SK-N-SH treated with all-trans-retinoic acid at 6 μM for 48 hours (cell line): ENCODE data around the gene FUT3.
"Not testable (repeated sequence)": the region's sequence is repeated elsewhere in the genome, so short reads cannot be mapped to it uniquely, and the experiment has no call there.

Experiments used
- ATAC-seq: fragments of 200-7000 bp; cut with Tn5 transposase; 3 replicates; pipeline ENCODE4 v1.9.1; 2020; ENCODE audit warnings: mild to moderate bottlenecking, moderate library complexity
- ARNTL ChIP-seq: fragments of 450-650 bp; formaldehyde crosslinking; IDR thresholded peaks from 2 replicates; pipeline ENCODE4 v1.5.0; 2020; ENCODE audit warnings: low read depth, mild to moderate bottlenecking, moderate library complexity, borderline replicate concordance
- CSDC2 ChIP-seq: fragments of 250-450 bp; sonication (Bioruptor Pico); IDR thresholded peaks from 2 replicates; pipeline ENCODE4 v1.5.0; 2020; ENCODE audit warnings: mild to moderate bottlenecking, moderate library complexity
- ESRRG ChIP-seq: fragments of 250-450 bp; sonication (Bioruptor Pico); IDR thresholded peaks from 2 replicates; pipeline ENCODE4 v1.6.1; 2021; ENCODE audit warnings: mild to moderate bottlenecking
- GLIS3 ChIP-seq: fragments of 250-450 bp; sonication (Bioruptor Pico); IDR thresholded peaks from 2 replicates; pipeline ENCODE4 v1.5.0; 2020; ENCODE audit warnings: mild to moderate bottlenecking, moderate library complexity
- ISL1 ChIP-seq: fragments of 250-450 bp; sonication (Bioruptor Pico); IDR thresholded peaks from 2 replicates; pipeline ENCODE4 v2.1.2; 2022; ENCODE audit warnings: mild to moderate bottlenecking, moderate library complexity
- RARB ChIP-seq: fragments of 250-450 bp; sonication (Bioruptor Pico); IDR thresholded peaks from 2 replicates; pipeline ENCODE4 v1.8.0; 2021; ENCODE audit warnings: mild to moderate bottlenecking, moderate library complexity
- SNAI2 ChIP-seq: fragments of 250-450 bp; sonication (Bioruptor Pico); IDR thresholded peaks from 2 replicates; pipeline ENCODE4 v1.5.0; 2020; ENCODE audit warnings: mild to moderate bottlenecking, moderate library complexity
- TCF4 ChIP-seq: fragments of 250-450 bp; sonication (Bioruptor Pico); IDR thresholded peaks from 2 replicates; pipeline ENCODE4 v1.8.0; 2021; ENCODE audit warnings: mild to moderate bottlenecking, moderate library complexity, borderline replicate concordance
- TOX ChIP-seq: fragments of 250-450 bp; sonication (Bioruptor Pico); IDR thresholded peaks from 2 replicates; pipeline ENCODE4 v1.8.0; 2021; ENCODE audit warnings: mild to moderate bottlenecking, moderate library complexity, borderline replicate concordance
- ZC3H10 ChIP-seq: fragments of 250-450 bp; sonication (Bioruptor Pico); IDR thresholded peaks from 2 replicates; pipeline ENCODE4 v1.5.1; 2021; ENCODE audit warnings: mild to moderate bottlenecking, moderate library complexity
- ZFP3 ChIP-seq: fragments of 250-450 bp; sonication (Bioruptor Pico); IDR thresholded peaks from 2 replicates; pipeline ENCODE4 v1.5.0; 2020; ENCODE audit warnings: mild to moderate bottlenecking, moderate library complexity
- ZFP30 ChIP-seq: fragments of 450-650 bp; formaldehyde crosslinking; IDR thresholded peaks from 2 replicates; pipeline ENCODE4 v1.5.0; 2022; ENCODE audit warnings: mild to moderate bottlenecking, moderate library complexity
- ZNF565 ChIP-seq: fragments of 450-650 bp; formaldehyde crosslinking; conservative IDR thresholded peaks from 2 replicates; pipeline ENCODE4 v1.5.0; 2020; ENCODE audit warnings: low read depth, mild to moderate bottlenecking, moderate library complexity
- ZNF70 ChIP-seq: fragments of 450-650 bp; formaldehyde crosslinking; IDR thresholded peaks from 2 replicates; pipeline ENCODE4 v1.5.0; 2020; ENCODE audit warnings: mild to moderate bottlenecking, moderate library complexity
- ZNF8 ChIP-seq: fragments of 450-650 bp; formaldehyde crosslinking; IDR thresholded peaks from 2 replicates; pipeline ENCODE4 v1.5.0; 2020; ENCODE audit warnings: mild to moderate bottlenecking, moderate library complexity
- TF ChIP-seq, protein P1 (sequence below): fragments of 250-450 bp; sonication (Bioruptor Pico); IDR thresholded peaks from 2 replicates; pipeline ENCODE4 v1.5.1; 2021; ENCODE audit warnings: mild to moderate bottlenecking, moderate library complexity
- TF ChIP-seq, protein P2 (sequence below): fragments of 250-450 bp; sonication (Bioruptor Pico); IDR thresholded peaks from 2 replicates; pipeline ENCODE4 v1.5.0; 2020; ENCODE audit warnings: mild to moderate bottlenecking, moderate library complexity
- TF ChIP-seq, protein P3 (sequence below): fragments of 250-450 bp; sonication (Bioruptor Pico); IDR thresholded peaks from 2 replicates; pipeline ENCODE4 v1.8.0; 2021; ENCODE audit warnings: low read depth, mild to moderate bottlenecking, moderate library complexity, borderline replicate concordance
- TF ChIP-seq, protein P4 (sequence below): fragments of 250-450 bp; sonication (Bioruptor Pico); IDR thresholded peaks from 2 replicates; pipeline ENCODE4 v1.8.0; 2020; ENCODE audit warnings: mild to moderate bottlenecking, moderate library complexity, borderline replicate concordance

FUT3 gene

DNA sequence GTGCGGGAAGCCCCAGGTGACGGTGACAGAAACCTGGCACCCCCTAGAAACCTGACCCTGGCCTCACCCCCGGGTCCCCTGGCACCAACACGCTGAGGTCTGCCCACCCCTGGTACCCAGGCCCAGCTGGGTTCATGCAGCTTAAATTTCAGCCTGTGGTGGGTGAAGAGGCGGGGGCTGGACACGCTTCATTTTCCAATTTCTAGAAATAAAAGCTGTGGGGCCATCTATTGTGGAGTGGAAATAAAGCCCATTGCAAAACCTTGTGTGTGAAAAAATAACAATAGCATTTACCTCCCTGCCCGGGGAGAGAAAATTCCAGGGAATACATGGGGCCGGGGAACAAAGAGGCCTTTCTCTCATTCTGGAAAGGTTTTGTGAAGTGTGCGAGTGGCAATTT lies 26.6 kb upstream of the FUT3 start:
- no peak for ATAC-seq
- TF ChIP-seq ZC3H10 (CRISPR knock-in tag), result no peak

DNA sequence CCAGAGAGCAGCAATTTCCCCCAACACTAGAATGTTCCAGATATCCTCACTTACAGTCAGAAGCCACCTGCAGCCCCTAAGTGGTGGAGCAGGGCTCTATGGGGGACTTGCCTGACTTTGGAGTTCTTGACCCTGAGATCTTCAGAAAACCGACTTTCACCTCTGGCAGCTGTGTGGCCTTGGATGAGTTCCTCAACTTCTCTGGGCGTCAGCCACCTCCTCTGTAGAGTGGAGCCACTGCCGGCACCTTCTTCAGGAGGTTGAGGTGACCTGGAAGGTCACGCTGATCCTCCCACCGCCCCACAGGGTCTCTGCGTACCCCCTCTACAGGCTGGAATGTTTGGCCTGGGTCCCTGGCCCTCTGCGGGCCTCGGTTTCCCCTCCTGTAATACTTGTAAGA lies 26.2 kb upstream of the FUT3 start:
- TF ChIP-seq GLIS3 (no peak), ISL1 (CRISPR knock-in tag) (no peak), SNAI2 (no peak), ESRRG (CRISPR knock-in tag) (no peak), ZFP3 (CRISPR knock-in tag) (no peak)
- TF ChIP-seq, protein P1, sequence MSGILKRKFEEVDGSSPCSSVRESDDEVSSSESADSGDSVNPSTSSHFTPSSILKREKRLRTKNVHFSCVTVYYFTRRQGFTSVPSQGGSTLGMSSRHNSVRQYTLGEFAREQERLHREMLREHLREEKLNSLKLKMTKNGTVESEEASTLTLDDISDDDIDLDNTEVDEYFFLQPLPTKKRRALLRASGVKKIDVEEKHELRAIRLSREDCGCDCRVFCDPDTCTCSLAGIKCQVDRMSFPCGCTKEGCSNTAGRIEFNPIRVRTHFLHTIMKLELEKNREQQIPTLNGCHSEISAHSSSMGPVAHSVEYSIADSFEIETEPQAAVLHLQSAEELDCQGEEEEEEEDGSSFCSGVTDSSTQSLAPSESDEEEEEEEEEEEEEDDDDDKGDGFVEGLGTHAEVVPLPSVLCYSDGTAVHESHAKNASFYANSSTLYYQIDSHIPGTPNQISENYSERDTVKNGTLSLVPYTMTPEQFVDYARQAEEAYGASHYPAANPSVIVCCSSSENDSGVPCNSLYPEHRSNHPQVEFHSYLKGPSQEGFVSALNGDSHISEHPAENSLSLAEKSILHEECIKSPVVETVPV, result no peak
- TF ChIP-seq, protein P2, sequence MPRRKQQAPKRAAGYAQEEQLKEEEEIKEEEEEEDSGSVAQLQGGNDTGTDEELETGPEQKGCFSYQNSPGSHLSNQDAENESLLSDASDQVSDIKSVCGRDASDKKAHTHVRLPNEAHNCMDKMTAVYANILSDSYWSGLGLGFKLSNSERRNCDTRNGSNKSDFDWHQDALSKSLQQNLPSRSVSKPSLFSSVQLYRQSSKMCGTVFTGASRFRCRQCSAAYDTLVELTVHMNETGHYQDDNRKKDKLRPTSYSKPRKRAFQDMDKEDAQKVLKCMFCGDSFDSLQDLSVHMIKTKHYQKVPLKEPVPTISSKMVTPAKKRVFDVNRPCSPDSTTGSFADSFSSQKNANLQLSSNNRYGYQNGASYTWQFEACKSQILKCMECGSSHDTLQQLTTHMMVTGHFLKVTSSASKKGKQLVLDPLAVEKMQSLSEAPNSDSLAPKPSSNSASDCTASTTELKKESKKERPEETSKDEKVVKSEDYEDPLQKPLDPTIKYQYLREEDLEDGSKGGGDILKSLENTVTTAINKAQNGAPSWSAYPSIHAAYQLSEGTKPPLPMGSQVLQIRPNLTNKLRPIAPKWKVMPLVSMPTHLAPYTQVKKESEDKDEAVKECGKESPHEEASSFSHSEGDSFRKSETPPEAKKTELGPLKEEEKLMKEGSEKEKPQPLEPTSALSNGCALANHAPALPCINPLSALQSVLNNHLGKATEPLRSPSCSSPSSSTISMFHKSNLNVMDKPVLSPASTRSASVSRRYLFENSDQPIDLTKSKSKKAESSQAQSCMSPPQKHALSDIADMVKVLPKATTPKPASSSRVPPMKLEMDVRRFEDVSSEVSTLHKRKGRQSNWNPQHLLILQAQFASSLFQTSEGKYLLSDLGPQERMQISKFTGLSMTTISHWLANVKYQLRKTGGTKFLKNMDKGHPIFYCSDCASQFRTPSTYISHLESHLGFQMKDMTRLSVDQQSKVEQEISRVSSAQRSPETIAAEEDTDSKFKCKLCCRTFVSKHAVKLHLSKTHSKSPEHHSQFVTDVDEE (CRISPR knock-in tag), result no peak
- ATAC-seq, result no peak

DNA sequence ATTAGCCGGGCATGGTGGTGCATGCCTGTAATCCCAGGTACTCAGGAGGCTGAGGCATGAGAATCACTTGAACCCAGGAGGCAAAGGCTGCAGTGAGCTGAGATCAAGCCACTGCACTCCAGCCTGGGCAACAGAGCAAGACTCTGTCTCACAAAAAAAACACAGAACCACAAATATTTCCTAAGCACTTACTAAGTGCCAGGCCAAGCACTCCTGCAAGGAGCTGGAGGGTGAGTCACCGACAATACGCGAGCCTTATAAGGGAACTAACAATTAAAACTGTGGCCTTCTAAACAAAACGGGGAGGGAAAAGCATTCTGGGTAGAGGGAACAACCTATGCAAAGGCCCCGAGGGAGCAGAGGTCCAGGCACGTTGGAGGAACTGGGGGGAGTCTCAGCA lies 23.2 kb upstream of the FUT3 start:
- not testable (repeated sequence) for ATAC-seq

DNA sequence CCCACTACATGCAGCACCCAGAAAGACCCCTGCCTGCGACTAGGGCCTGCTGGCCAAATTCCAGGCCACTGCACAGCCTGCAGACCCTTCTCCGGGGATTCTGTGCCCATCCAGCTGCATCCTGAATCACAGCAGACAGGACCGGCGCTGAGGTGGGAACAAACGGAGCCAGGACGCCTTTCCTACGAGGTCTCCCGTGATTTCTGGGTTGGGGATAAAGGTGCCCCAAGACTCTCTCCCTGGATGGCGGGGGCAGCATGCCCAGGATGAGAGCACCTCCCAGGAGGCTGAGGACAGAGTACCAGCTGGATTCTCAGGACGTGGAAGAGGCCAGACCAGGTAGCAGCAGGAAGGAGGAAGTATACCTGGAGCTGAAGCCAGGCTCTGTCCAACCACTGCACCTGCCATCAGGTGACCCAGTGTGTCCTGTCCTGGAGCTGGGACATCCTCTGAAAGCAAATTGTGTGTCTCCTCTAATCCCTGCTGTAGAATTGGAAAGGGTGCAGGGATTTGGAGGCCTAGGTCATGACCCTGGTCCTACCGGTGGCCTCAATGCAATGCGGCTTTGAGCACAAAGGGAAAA lies 22.5 kb upstream of the FUT3 start:
- ATAC-seq, result no peak
- no peak for TF ChIP-seq SNAI2
- no peak for TF ChIP-seq ARNTL
- TF ChIP-seq TCF4, result no peak
- TF ChIP-seq ZNF8 (CRISPR knock-in tag), result no peak
- TF ChIP-seq, protein P2 (CRISPR knock-in tag), result no peak
- TF ChIP-seq TOX (CRISPR knock-in tag), result no peak
- TF ChIP-seq ZNF70 (CRISPR knock-in tag), result no peak
- TF ChIP-seq ISL1 (CRISPR knock-in tag), result no peak
- TF ChIP-seq, protein P3, sequence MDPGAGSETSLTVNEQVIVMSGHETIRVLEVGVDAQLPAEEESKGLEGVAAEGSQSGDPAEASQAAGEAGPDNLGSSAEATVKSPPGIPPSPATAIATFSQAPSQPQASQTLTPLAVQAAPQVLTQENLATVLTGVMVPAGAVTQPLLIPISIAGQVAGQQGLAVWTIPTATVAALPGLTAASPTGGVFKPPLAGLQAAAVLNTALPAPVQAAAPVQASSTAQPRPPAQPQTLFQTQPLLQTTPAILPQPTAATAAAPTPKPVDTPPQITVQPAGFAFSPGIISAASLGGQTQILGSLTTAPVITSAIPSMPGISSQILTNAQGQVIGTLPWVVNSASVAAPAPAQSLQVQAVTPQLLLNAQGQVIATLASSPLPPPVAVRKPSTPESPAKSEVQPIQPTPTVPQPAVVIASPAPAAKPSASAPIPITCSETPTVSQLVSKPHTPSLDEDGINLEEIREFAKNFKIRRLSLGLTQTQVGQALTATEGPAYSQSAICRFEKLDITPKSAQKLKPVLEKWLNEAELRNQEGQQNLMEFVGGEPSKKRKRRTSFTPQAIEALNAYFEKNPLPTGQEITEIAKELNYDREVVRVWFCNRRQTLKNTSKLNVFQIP, result no peak
- TF ChIP-seq, protein P4, sequence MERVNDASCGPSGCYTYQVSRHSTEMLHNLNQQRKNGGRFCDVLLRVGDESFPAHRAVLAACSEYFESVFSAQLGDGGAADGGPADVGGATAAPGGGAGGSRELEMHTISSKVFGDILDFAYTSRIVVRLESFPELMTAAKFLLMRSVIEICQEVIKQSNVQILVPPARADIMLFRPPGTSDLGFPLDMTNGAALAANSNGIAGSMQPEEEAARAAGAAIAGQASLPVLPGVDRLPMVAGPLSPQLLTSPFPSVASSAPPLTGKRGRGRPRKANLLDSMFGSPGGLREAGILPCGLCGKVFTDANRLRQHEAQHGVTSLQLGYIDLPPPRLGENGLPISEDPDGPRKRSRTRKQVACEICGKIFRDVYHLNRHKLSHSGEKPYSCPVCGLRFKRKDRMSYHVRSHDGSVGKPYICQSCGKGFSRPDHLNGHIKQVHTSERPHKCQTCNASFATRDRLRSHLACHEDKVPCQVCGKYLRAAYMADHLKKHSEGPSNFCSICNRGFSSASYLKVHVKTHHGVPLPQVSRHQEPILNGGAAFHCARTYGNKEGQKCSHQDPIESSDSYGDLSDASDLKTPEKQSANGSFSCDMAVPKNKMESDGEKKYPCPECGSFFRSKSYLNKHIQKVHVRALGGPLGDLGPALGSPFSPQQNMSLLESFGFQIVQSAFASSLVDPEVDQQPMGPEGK (CRISPR knock-in tag), result no peak
- TF ChIP-seq ZC3H10 (CRISPR knock-in tag), result no peak
- no peak for TF ChIP-seq RARB (CRISPR knock-in tag)
- no peak for TF ChIP-seq CSDC2 (CRISPR knock-in tag)
- no peak for TF ChIP-seq ZNF565 (CRISPR knock-in tag)
- TF ChIP-seq ZFP30 (CRISPR knock-in tag), result no peak
